GM10266 (cell line): ENCODE results near the gene CHERP.

Source experiments
- DNase-seq: peaks from one replicate; pipeline ENCODE4 v3.0.0; 2012; ENCODE audit errors: extremely low spot score
- TF ChIP-seq, protein P1 (sequence below): IDR thresholded peaks from 2 replicates; pipeline ENCODE4 v1.5.1; 2012; ENCODE audit warnings: mild to moderate bottlenecking, low read depth; ENCODE audit not compliant: control insufficient read depth, insufficient read depth; ENCODE audit errors: missing control alignments

Gene CHERP

DNA sequence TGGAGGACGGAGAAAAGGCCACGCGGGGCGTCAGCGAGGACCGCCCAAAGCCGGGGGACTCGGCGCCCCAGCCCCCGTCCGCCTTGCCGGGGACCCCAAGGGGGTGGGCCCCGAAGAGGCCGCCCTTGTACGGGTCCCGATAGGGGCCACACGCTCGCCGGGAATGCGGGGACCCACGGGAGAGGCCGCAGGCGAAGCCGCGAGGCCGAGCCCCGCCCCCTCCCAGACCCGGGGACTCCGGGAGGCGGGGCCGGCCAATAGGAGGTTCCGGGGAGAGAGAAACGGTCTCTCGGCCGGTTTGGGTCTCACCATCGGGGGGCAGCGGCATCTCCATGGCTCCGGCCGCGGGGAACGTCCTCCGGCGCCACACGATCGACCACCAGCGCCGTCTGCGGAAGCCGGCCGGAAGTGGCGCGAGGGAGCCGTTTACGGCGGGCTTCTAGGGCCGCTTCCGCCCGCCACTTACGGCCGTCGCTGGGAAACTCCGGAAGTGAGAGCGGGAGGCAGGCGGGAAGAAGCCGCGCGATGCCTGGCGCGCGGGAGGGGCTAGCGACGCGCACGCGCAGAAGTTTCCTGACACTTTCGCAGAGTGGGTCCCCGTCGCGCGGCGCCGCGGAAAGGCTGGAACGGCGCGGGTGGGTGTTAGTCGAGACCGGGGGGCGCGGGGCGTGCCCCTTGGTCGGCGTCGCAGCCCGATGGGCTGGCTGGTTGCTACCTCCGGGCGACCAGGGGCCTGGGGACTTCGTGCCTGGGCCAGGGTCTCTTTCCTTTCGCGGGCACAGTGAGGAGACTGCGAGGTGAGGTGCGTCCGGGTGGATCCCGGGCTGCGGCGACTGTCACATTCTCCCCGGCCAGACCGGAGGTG lies at the start of gene CHERP:
Gene CHERP (minus strand): TSS at position 393 of the 865 bp plus-strand sequence. CDS start 59 bp downstream, at position 334.
- TF ChIP-seq, protein P1, sequence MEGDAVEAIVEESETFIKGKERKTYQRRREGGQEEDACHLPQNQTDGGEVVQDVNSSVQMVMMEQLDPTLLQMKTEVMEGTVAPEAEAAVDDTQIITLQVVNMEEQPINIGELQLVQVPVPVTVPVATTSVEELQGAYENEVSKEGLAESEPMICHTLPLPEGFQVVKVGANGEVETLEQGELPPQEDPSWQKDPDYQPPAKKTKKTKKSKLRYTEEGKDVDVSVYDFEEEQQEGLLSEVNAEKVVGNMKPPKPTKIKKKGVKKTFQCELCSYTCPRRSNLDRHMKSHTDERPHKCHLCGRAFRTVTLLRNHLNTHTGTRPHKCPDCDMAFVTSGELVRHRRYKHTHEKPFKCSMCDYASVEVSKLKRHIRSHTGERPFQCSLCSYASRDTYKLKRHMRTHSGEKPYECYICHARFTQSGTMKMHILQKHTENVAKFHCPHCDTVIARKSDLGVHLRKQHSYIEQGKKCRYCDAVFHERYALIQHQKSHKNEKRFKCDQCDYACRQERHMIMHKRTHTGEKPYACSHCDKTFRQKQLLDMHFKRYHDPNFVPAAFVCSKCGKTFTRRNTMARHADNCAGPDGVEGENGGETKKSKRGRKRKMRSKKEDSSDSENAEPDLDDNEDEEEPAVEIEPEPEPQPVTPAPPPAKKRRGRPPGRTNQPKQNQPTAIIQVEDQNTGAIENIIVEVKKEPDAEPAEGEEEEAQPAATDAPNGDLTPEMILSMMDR, result no peak
- peak; percentile 98 for DNase-seq

DNA sequence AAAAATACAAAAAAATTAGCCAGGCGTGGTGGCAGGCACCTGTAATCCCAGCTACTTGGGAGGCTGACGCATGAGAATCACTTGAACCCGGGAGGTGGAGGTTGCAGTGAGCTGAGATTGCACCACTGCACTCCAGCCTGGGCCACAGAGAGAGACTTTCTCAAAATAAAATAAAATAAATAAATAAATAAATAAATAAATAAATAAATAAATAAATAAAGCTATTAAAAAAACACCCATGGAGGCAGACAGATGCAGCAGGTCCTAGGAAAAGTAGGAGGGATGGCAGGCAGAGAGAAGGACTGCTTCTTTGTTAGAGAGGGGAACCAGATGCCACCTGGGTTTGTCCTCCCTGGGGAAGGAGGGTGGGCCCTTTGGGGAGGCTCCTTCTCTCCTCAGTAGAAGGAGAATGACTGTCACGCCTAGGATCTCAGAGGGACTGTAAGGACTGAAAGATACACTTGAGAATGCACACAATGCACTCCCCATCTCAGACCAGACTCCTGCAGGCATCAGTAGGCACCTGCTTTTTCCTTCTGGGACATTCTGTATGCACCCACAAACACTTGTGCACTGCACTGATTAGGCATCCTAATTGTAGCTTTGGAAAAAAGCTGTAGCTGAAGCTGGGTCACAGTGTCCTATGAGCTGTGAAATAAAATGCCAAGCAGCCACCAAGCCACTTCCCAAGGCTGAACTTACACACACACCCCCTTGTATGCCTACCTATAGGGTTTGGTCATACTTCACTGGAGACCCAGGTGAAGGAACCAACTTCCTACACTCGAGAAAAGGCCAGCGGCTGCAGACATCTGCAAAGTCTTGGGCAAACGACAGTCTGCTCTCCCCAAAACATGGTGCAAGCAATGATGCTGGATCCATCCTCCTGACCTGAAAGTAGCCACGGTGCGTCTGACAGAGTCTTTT lies 48.9 kb upstream of the CHERP start:
- TF ChIP-seq, protein P1, result no peak
- DNase-seq, result no peak

DNA sequence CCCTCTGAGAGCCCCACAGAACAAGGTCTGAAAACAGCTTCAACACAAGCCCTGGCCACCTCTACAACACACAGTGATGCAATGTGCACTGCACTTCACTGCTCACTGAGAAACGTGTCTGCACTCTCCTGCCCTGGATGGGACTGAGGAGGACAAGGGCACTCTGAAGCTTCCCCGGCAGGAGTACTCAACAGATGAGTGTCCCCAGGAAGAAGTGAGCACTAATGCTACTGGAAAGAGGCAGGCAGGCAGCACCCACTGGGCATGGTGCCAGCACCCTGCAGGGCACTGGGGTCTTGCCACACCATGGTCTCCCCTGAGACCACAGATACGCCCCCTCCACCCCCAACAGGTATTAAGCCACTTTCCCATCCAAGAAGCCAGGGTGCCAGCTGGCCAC lies 47.7 kb upstream of the CHERP start:
- DNase-seq, result no peak
- TF ChIP-seq, protein P1, result no peak

DNA sequence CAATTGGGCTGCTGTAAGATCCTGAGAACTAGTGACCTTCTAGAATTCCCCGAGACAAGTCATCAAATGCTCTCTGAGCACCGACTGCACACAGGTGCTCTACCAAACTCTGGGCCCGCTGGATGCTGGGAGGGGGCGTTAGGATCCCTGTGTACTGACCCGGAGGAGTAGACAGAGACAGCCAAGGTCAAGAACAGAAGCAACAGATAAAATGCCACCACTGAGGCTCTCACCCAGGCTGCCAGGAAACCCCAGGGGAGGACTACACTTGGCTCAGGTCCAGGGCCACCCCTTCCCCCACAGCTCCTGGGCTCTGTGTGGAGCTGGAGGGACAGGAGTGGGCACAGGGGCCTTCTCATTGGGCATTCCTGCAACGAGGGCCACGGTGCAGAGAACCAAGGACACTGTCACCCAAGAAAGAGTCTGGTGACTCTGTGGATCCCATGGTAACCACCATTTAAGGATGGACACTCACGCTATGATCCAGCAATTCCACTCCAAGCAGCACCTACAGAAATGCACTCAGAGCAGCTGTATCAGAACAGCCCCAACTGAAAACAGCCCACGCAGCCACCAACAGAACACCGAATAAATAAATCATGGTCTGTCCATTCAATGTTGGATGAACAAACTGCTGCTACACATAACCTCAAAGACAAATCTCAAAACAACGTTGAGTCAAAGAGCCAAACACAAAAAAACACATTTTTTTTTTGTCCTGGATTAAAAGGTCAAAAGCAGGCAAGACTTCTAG lies 46.8 kb upstream of the CHERP start:
- TF ChIP-seq, protein P1, result no peak
- DNase-seq, result no peak

DNA sequence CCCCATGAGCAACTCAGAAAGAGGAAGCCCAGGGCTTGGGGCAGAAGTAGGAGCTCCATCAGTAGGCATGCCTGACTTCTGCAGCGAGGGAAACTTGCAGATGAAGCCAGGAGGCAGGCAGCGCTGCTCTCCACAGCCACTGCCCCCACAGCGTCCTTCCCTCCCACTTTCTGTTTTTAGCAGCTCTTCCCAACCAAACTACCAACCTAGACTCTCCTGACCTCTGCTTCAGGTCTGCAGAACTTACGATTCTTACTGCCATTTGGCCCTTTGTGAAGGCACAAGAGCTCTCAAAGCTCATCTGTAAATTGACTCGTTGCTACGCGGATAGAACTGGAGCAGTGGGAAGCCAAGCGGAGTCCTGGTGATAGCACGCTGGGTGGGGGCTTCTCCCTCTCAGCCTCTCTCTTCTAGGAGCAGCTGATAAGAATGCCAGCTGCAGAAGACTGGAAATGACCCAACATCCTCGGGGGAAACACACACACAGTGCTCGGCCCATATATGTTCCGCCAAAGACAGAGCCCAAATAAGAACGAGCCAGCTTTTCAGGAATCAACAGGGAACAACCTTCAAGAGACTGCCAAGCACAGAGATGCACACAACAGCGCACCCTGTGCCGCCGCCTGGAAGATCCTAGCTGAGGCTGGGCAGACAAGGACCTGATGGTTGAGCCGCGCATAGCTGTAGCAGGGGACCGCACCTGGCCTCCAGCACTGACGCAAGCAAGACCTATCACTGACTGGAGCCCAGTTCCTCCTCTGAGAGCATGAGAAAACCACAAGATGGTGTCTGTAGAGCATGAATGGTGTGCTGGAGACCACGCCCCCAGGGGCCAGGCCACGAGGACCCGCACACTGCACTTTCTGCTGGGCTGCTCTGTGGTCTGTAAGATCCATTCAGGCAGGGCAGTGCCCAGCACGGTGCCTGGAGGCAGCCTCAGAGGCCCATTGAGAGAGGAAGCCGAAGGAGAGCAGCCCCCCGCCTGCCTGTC lies 45.9 kb upstream of the CHERP start:
- TF ChIP-seq, protein P1, result peak; percentile 34
- peak; percentile 79 for DNase-seq

- TF ChIP-seq, protein P1, result no peak
- no peak for DNase-seq
Observed at GRCh38 chr19:16586991-16587832, 45.0 kb upstream of the CHERP start.
